Measurements from ENCODE around the gene CTBP2.

CTBP2 gene

DNA sequence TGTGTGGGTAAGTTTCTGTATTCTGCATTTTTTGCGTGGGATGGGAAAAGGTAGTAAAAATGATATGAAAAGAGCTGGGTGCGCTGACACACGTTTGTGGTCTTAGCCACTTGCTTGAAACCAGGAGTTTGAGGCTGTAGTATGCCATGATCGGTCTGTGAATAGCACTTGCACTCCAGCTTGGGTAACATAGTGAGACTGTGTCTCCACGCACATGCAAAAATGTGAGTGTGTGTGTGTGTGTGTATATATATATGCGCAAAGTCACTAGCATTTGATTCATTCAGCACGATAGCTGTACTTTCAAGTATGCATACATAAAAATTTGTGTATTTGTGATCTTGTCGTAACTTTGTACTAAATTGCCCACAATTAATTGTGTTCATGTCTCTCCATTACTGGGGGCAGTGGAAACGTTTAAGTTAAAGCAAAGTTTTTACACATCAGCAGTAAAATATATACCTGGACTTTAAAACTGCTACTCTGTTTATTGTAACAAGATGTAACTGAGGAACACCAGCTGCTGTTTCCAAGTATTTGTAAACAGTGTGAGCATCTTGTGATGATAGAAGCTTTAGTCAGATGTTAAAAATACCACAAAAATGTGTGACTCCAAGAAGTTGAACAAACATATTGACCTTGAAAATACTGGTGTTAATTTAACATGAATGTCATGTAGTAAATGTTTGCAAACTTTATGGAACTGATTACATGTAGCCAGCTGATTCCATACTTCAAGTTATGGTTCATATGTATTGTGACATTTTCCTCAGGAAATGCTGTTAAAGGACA is 216.9 kb downstream of the CTBP2 start:
- Mint-ChIP-seq H3K4me3 (no peak overlapping the region), H3K9me3 (no peaks in the 10 kb centered on the region), H3K4me1 (peaks cover 46% of the 10 kb centered on the region), H3K27me3 (ENCODE audit: low read depth) (no peaks in the 10 kb centered on the region), H3K27ac (peak overlapping the region; percentile 2 to 35 (median 13)), H3K36me3 (ENCODE audit: low read depth) (peaks cover 22% of the 10 kb centered on the region)
- TF ChIP-seq CTCF (IDR thresholded peaks at IDR 0.05; ENCODE audit: unreplicated experiment in 3 of 3) = no peak

- TF ChIP-seq CTCF (IDR thresholded peaks at IDR 0.05; ENCODE audit: unreplicated experiment in 3 of 3) = no peak
These were observed 217.8 kb downstream of the CTBP2 start for GRCh38 chr10:124942317-124943169.

GRCh38 chr10:124941823-124942222 is 218.5 kb downstream of the CTBP2 start, which contains the start of gene ZRANB1:
Gene ZRANB1 (plus strand): TSS chr10:124942123. CDS start chr10:124942494, 371 bp downstream.
- Mint-ChIP-seq H3K4me3 (no peak within 1 kb of the TSS), H3K27ac (peak within 1 kb of the TSS; percentile 2 to 35 (median 34)), H3K9me3 (no peaks in the 10 kb centered on the region), H3K36me3 (ENCODE audit: low read depth) (peaks cover 11% of the 10 kb centered on the region), H3K4me1 (peaks cover 34% of the 10 kb centered on the region), H3K27me3 (ENCODE audit: low read depth) (no peaks in the 10 kb centered on the region)
- no peak for TF ChIP-seq CTCF (IDR thresholded peaks at IDR 0.05; ENCODE audit: unreplicated experiment in 3 of 3)

More at GRCh38 chr10:124942317-124943169, 217.8 kb downstream of the CTBP2 start:
- H3K4me1 Mint-ChIP-seq = peaks cover 41% of the 10 kb centered on the region
- H3K36me3 Mint-ChIP-seq (ENCODE audit: low read depth) = peaks cover 12% of the 10 kb centered on the region
- no peaks in the 10 kb centered on the region for H3K27me3 Mint-ChIP-seq (ENCODE audit: low read depth)
- peak overlapping the region; percentile 2 to 35 (median 13) for H3K27ac Mint-ChIP-seq
- H3K9me3 Mint-ChIP-seq = no peaks in the 10 kb centered on the region
- no peak overlapping the region for H3K4me3 Mint-ChIP-seq

- Mint-ChIP-seq H3K27me3 (ENCODE audit: low read depth) (no peaks in the 10 kb centered on the region), H3K4me3 (no peak overlapping the region), H3K4me1 (peaks cover 37% of the 10 kb centered on the region), H3K27ac (no peak overlapping the region), H3K9me3 (no peaks in the 10 kb centered on the region), H3K36me3 (ENCODE audit: low read depth) (peaks cover 18% of the 10 kb centered on the region)
- no peak for TF ChIP-seq CTCF (IDR thresholded peaks at IDR 0.05; ENCODE audit: unreplicated experiment in 3 of 3)
These were observed 221.1 kb downstream of the CTBP2 start for GRCh38 chr10:124939290-124939689.

DNA sequence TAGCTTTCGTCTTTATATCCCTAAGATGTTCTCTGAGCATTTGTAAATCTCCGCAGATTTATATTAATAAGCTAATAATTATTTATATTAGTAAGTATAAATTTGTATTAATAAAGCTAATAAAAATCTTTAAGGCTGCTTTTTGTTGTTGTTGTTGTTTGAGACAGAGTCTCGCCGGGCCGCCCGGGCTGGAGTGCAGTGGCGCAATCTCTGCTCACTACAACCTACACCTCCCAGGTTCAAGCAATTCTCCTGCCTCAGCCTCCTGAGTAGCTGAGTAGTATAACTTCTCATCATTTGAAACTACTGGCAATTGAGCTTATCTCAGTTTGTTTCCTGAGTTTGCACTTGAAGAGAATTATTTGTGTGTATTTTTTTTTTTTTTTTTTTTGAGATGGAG is 223.6 kb downstream of the CTBP2 start:
- H3K9me3 Mint-ChIP-seq = peaks cover 4% of the 10 kb centered on the region
- no peak overlapping the region for H3K27ac Mint-ChIP-seq
- TF ChIP-seq CTCF (IDR thresholded peaks at IDR 0.05; ENCODE audit: unreplicated experiment in 3 of 3) = no peak
- no peaks in the 10 kb centered on the region for H3K27me3 Mint-ChIP-seq (ENCODE audit: low read depth)
- no peak overlapping the region for H3K4me3 Mint-ChIP-seq
- peaks cover 13% of the 10 kb centered on the region for H3K4me1 Mint-ChIP-seq
- peaks cover 22% of the 10 kb centered on the region for H3K36me3 Mint-ChIP-seq (ENCODE audit: low read depth)
